HG03565 (cell line): Measurements from ENCODE around the gene IVNS1ABP.
"Not testable (repeated sequence)": the region's sequence is repeated elsewhere in the genome, so short reads cannot be mapped to it uniquely, and the experiment has no call there.

ENCODE experiments used
- ATAC-seq: cut with Tn5 transposase; IDR thresholded peaks from one replicate; pipeline ENCODE4 v1.9.1; 2021; ENCODE audit warnings: mild to moderate bottlenecking, moderate library complexity; ENCODE audit not compliant: unreplicated experiment

Gene IVNS1ABP

GRCh38 chr1:185257950-185258208 is 59.2 kb downstream of the IVNS1ABP start:
- ATAC-seq = no peak

GRCh38 chr1:185257116-185257949 is 59.7 kb downstream of the IVNS1ABP start:
- ATAC-seq = not testable (repeated sequence)

GRCh38 chr1:185255595-185255994 is 61.4 kb downstream of the IVNS1ABP start:
- ATAC-seq = not testable (repeated sequence)

- not testable (repeated sequence) for ATAC-seq
These were observed 64.6 kb downstream of the IVNS1ABP start for GRCh38 chr1:185252404-185252803.

- not testable (repeated sequence) for ATAC-seq
These were observed 65.1 kb downstream of the IVNS1ABP start for GRCh38 chr1:185251928-185252327.

GRCh38 chr1:185250063-185250462 is 67.0 kb downstream of the IVNS1ABP start:
- no peak for ATAC-seq

GRCh38 chr1:185249563-185249962 is 67.5 kb downstream of the IVNS1ABP start:
- no peak for ATAC-seq
